ENCODE results near the gene SFSWAP.
A peak's percentile ranks its signal among the peaks of the same experiment; 100 is the strongest.
"Not testable (repeated sequence)": the region's sequence is repeated elsewhere in the genome, so short reads cannot be mapped to it uniquely, and the experiment has no call there.

Gene SFSWAP

DNA sequence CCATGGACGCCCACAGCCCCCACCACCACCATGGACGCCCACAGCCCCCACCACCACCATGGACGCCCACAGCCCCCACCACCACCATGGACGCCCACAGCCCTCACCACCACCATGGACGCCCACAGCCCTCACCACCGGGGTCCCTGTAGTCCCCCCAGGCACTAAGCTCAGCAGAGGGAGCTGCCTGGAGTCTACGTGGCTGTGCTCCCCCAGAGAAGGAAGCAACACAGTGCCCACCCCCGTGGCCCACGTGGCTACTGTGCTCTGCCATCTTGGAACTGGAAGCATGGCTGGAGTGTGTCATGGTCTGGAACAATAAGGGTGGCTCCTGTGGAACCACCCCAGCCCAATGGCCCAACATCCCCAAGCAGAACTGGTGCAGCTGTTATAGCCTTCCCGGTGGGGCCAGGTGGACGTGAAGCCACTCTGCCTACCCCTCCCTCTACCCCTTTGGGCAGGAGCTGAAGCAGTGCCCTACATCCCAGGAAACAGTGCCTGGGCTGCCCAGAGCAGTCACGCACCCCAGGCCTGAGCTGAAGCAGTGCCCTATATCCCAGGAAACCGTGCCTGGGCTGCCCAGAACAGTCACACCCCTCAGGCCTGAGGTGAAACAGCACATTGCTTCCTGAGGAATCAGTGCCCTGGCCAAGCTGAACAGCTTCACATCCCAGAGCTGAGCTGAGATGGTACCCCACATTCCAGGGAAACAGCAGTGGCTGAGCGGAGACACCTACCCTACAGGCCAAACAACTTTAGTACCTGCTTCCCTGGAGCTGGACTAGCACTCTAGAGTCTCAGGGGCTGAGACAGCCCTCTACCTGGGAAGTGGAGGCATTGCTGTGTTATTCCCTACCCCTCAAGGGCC is 9.0 kb upstream of the SFSWAP start:
- Histone ChIP-seq H3K4me3 (no peak overlapping the region), H3K27ac (no peak overlapping the region)
- DNase-seq (ENCODE audit: low spot score), result no peak
- TF ChIP-seq, protein P1, sequence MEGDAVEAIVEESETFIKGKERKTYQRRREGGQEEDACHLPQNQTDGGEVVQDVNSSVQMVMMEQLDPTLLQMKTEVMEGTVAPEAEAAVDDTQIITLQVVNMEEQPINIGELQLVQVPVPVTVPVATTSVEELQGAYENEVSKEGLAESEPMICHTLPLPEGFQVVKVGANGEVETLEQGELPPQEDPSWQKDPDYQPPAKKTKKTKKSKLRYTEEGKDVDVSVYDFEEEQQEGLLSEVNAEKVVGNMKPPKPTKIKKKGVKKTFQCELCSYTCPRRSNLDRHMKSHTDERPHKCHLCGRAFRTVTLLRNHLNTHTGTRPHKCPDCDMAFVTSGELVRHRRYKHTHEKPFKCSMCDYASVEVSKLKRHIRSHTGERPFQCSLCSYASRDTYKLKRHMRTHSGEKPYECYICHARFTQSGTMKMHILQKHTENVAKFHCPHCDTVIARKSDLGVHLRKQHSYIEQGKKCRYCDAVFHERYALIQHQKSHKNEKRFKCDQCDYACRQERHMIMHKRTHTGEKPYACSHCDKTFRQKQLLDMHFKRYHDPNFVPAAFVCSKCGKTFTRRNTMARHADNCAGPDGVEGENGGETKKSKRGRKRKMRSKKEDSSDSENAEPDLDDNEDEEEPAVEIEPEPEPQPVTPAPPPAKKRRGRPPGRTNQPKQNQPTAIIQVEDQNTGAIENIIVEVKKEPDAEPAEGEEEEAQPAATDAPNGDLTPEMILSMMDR (IDR thresholded peaks at IDR 0.05), result no peak

DNA sequence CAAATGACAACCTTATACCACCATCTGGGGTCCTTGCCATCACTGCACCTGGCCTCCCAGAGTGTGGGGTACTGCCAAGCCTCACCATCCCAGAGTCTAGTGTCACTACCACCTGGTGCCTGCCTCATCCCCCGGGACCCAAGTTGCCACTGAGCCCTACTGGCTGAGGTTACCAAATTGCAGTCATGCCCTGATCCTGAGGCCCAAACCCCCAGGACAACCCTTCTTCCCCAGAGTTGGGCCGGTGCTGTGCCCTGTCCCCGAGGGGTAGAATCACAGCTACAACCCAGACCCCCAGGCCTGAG is 8.4 kb upstream of the SFSWAP start:
- Histone ChIP-seq H3K27ac (no peak overlapping the region), H3K4me3 (no peak overlapping the region)
- TF ChIP-seq, protein P1 (IDR thresholded peaks at IDR 0.05), result no peak
- DNase-seq (ENCODE audit: low spot score), result no peak

DNA sequence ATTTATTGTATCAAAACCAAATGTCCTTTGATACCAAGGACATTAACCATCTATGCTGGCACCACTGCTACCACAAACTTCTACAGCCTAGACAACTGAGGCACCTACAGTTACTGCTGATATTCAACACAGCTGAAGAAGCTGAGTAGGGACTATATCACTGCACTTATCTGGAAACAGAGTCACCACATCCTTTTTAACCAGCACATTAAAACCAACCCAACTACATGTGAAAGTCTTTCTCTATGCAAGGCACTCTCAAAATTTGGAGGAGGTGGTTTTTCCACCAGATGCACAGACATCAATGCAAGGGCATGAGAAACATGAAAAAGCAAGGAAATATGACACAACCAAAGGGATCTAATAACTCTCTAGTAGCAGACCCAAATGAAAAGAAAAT is 7.7 kb upstream of the SFSWAP start:
- H3K4me3 ChIP-seq, result no peak overlapping the region
- no peak overlapping the region for H3K27ac ChIP-seq
- no peak for DNase-seq (ENCODE audit: low spot score)
- TF ChIP-seq, protein P1 (IDR thresholded peaks at IDR 0.05), result no peak

DNA sequence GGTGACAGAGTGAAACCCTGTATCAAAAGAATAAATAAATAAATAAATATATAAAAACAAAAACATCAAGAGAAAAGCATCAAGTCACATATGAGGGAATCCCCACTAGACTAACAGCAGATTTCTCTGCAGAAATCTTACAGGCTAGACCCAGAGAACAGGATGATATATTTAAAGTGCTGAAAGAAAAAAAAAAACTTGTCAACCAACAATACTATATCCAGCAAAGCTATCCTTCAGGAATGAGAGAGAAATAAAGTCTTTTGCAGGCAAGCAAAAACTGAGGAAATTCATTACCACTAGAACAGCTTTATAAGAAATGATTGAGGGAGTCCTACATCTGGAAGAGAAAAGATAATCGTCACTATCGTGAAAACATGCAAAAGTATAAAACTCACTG is 6.4 kb upstream of the SFSWAP start:
- no peak for DNase-seq (ENCODE audit: low spot score)
- no peak overlapping the region for H3K27ac ChIP-seq
- TF ChIP-seq, protein P1 (IDR thresholded peaks at IDR 0.05), result no peak

DNA sequence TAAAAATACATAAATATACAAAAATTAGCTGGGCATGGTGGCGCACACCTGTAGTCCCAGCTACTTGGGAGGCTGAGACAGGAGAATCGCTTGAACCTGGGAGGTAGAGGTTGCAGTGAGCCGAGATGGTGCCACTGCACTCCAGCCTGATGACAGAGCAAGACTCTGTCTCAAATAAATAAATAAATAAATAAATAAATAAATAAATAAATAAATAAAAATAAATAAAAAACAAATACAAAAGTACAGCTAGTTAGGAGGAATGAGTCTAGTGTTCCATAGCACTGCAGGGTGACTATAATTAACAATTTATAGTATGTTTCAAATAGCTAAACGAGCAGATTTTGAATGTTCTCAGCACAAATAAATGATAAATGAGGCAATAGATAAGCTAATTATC is 4.2 kb upstream of the SFSWAP start:
- not testable (repeated sequence) for DNase-seq (ENCODE audit: low spot score); H3K27ac ChIP-seq; H3K4me3 ChIP-seq

More for the DNA sequence above, 6.4 kb upstream of the SFSWAP start:
- no peak overlapping the region for H3K4me3 ChIP-seq

DNA sequence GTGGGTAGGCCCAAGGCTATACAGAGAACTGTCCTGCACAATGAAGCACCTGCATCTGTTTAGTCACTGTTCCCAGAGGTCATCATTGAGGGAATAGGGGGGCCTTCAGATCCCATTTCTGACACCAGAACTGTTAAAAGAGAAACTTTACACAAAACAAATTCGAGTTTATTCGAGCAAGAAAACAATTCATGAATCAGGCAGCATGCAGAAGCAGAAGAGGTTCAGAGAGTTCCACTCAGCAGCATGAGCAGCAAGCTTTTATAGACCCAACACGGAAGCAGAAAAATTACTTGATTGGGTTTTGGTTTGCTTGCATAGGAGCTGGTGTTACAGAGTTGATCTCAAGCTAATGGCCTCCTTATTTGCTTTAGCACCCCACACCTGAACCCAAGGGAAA is 1.7 kb upstream of the SFSWAP start:
- Histone ChIP-seq H3K4me3 (no peak overlapping the region), H3K27ac (no peak overlapping the region)
- DNase-seq (ENCODE audit: low spot score), result no peak
- TF ChIP-seq, protein P1 (IDR thresholded peaks at IDR 0.05), result no peak

DNA sequence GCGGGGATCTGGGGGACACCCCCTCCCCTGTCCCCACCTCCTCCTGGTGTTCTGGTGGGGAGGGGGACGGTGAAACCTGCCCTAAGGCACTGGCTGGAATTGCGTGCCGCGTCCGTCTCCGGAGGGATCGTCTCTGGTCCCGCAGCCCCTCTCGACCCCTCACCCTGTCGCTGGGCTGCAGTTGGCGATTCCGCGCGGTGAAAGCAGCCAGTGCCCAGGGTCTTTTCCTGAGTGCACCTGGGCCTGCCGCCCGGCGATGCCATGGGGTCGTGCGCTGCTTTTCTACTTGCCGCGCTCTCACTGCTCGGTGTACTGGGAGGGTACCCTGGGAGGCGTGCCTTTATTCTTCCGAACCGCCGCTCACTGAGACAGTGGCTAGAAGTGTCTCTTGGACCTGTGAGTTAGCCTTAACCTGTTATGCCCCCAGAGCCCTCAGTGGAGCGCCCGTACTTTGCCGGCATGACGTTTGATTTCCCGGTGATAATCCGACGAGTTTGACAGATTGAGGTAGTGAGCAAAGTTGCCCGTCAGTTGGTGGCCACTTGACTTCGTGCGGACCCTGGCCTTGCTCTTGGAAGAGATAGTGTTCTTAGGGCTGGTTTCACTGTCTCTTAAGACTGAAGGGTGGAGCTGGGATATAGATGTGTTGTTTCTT is 788 bp downstream of the SFSWAP start:
- TF ChIP-seq, protein P1 (IDR thresholded peaks at IDR 0.05), result no peak
- peak overlapping the region; percentile 72 to 92 for H3K27ac ChIP-seq
- no peak for DNase-seq (ENCODE audit: low spot score)
- peak overlapping the region; percentile 88 for H3K4me3 ChIP-seq
